ENCODE data around the gene VASP. TPM values are rescaled to one million over a fixed set of nuclear protein-coding genes. Genes with fewer than 3 reads are reported as not detected.

Gene VASP
- total and polyA plus RNA-seq, 2 of the 13 experiments (the other 11 are each of a cell fraction or from before 2014, with no cell fraction given), result 41.8 to 67.1 TPM

DNA sequence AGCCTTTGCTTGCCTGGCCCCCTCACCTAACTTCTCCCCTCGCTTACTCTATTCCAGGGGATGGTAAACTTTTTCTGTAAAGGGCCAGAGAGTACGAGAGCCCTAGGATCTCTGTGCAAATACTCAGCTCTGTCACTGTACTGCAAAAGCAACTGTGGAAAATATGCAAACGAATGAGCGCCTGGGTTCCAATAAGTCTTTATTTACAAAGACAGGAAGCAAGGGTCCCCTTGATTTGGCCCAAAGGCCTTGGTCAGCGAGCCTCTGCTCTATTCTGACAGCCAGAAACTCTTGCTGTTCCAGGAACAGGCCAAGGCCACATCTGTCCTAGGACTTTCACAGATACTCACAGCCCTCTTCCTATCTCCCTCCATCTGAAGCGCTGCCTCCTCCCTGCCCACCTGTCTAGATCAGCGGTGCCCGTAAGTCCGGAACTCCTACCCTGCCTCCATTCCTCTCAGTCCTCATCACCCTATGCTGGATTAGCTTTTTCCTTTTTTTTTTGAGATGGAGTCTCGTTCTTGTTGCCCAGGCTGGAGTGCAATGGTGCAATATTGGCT lies 40.0 kb downstream of the VASP start (continued):
- TF ChIP-seq HHEX (CRISPR knock-in tag; IDR thresholded peaks at IDR 0.05), result no peak
- TF ChIP-seq NPAS2 (CRISPR knock-in tag; IDR thresholded peaks at IDR 0.05; ENCODE audit: borderline replicate concordance), result no peak

DNA sequence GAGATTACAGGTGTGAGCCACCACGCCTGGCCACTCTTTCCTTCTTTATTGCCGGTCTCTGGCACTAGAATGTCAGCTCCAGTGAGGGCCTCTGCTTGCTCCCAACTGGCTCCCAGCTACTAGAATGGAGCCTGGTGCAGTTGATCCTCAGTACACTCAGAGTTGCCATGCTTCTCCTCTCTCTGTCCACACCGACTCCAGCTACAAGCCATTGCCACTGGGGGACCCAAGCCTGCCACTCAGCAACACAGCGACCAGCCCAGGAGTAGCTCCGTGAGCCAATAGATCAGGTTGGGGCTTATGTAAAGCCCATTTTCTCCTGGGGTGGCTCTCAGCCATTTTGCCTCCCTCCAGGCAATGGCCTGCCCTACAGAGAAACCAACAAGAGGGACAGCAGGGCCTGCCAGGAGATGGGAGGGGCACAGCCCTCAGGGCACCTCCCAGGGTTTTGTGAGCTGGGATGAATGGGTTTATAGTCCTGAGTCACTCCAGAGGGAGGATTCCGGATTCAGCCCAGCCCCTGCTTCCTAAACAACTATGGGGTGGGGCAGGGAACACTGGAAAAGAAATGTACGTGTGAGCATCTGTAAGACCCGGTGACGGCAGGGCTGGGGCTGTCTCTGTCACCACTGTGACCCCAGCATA lies 40.8 kb downstream of the VASP start:
- intact Hi-C loops (cut with micrococcal nuclease; ENCODE audit: unreplicated experiment), result no loop called here
- no peak for FAIRE-seq
- in situ Hi-C loops (cut with HindIII; ENCODE audit: extremely low pct_ligation_motif_present, low pct_unique_long_range_greater_than_20kb), result no loop called here
- ChIA-PET POLR2A (no interaction called here), CTCF (ENCODE audit: low intra/inter-chr PET ratio, low total read pairs) (no interaction called here)
- peak; percentile 56 for ATAC-seq
- H4K20me1 ChIP-seq (ENCODE audit: insufficient read depth, low read length), result no peaks in the 10 kb centered on the region
- DNase-seq (ENCODE audit: low spot score), result no peak
- no peak overlapping the region for H3K27ac ChIP-seq (ENCODE audit: extremely low read length, insufficient read depth, low read length)
- H2AFZ ChIP-seq (ENCODE audit: low read length), result no peak overlapping the region
- no peaks in the 10 kb centered on the region for H3K27me3 ChIP-seq (ENCODE audit: control insufficient read depth in 1 of 2, insufficient read depth in 2 of 2, low read length in 2 of 2)
- H3K4me1 ChIP-seq (ENCODE audit: insufficient read depth, low read length), result peaks cover 22% of the 10 kb centered on the region
- no peak overlapping the region for H3K4me2 ChIP-seq (ENCODE audit: low read depth, low read length)
- H3K4me3 ChIP-seq (replicated peaks in 1 of 3; ENCODE audit: insufficient read depth in 1 of 3, low read depth in 2 of 3, low read length in 3 of 3), result no peak overlapping the region
- BruUV-seq (replicated peaks), result no TSS peak
- no peaks in the 10 kb centered on the region for H3K79me2 ChIP-seq (ENCODE audit: insufficient read depth, low read length)
- no peak overlapping the region for H3K9ac ChIP-seq (ENCODE audit: insufficient read depth, low read depth, low read length)
- no peak for TF ChIP-seq TFDP2 (CRISPR knock-in tag; IDR thresholded peaks at IDR 0.05)
- TF ChIP-seq KDM2A (CRISPR knock-in tag; IDR thresholded peaks at IDR 0.05; ENCODE audit: borderline replicate concordance, low read depth), result no peak
- no peak for TF ChIP-seq MNT (IDR thresholded peaks at IDR 0.05)
- TF ChIP-seq ZNF441 (CRISPR knock-in tag; IDR thresholded peaks at IDR 0.05; ENCODE audit: borderline replicate concordance), result no peak
- no peak for TF ChIP-seq PTBP1 (IDR thresholded peaks at IDR 0.05; ENCODE audit: low read depth, low read length, poor library complexity, severe bottlenecking)
- no peak for TF ChIP-seq ZNF770 (CRISPR knock-in tag; IDR thresholded peaks at IDR 0.05)
- WGBS (ENCODE audit: low lambda C conversion rate), result 87% methylated on average over 9 of the region's 9 CpGs
- H3K9me3 ChIP-seq (ENCODE audit: low read length), result no peaks in the 10 kb centered on the region
- H3K36me3 ChIP-seq (replicated peaks in 1 of 2; ENCODE audit: control insufficient read depth in 1 of 2, insufficient read depth in 2 of 2, low read length in 2 of 2), result peaks cover 1 to 3% of the 10 kb centered on the region in 2 experiments; a peak in 3 of 5 replicates
